Activated CD4-positive, alpha-beta memory T cell treated with anti-CD3 and anti-CD28 coated beads for 36 hours (primary cell): ENCODE data around the gene MARVELD1. TPM values are rescaled to one million over a fixed set of nuclear protein-coding genes. Genes with fewer than 3 reads are reported as not detected.

Experiments
- CTCF ChIA-PET: fragments of 350-600 bp; sonication (Branson Sonifier 250); formaldehyde crosslinking; loops from one replicate; lab custom pipeline; 2021; ENCODE audit warnings: antibody characterized with exemption, inconsistent platforms; lab: Charles Lee
- POLR2A ChIA-PET: fragments of 350-600 bp; sonication (Branson Sonifier 250); formaldehyde crosslinking; loops from one replicate; lab custom pipeline; 2021; ENCODE audit warnings: antibody characterized with exemption; lab: Charles Lee
- DNase-seq: peaks from one replicate; pipeline ENCODE4 v3.0.0-alpha.2; 2020
- H3K27ac Mint-ChIP-seq: one replicate; pipeline ENCODE4 v1.8.0; 2021; ENCODE audit warnings: mixed read lengths
- H3K27me3 Mint-ChIP-seq: one replicate; pipeline ENCODE4 v1.8.0; 2021; ENCODE audit warnings: mixed read lengths
- H3K36me3 Mint-ChIP-seq: one replicate; pipeline ENCODE4 v1.8.0; 2021; ENCODE audit warnings: mixed read lengths
- H3K4me1 Mint-ChIP-seq: one replicate; pipeline ENCODE4 v1.8.0; 2021; ENCODE audit warnings: low read depth, mixed read lengths
- H3K4me3 Mint-ChIP-seq: one replicate; pipeline ENCODE4 v1.8.0; 2021; ENCODE audit warnings: mild to moderate bottlenecking, mixed read lengths
- H3K9me3 Mint-ChIP-seq: one replicate; pipeline ENCODE4 v1.8.0; 2021; ENCODE audit warnings: mixed read lengths
- intact Hi-C: fragments of 100-400 bp; cut with micrococcal nuclease; formaldehyde crosslinking; loops from one replicate; pipeline ENCODE4 v1.15.1; 2023
- total RNA-seq, 2 experiments: library from RNA; stranded (reverse); gene quantifications; one replicate each; pipeline ENCODE4 v1.2.3, GENCODE V29; 2021

Gene MARVELD1
- total RNA-seq, 2 experiments from 2014 or later: 2.9 to 4.0 TPM

DNA sequence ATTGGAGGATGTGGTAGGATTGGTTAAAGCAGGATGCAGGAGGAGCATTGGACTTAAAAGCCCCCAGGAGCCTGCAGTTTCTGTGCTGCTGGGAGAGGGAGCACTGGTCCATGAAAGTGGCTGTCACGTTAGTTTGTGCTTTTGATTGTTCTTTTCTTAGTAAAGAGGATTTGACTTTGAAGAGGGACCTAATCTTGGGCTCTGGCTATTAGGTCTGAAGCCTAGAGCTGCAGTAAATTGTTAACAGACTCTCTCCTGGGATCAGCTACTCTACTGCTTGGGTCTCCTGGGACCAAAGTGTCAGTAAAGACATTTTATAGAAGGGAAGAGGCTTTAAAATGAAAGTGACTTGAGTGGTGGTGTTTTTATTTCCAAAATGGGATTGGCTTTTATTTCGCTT is 27.1 kb downstream of the MARVELD1 start:
- DNase-seq: no peak
- ChIA-PET CTCF (interaction anchor here (1.1 kb wide), 1 partner anchor 39 kb away, joined by 3 read pairs; no protein-coding TSS in a partner anchor), POLR2A (no interaction called here)
- no peaks in the 10 kb centered on the region for H3K27me3 Mint-ChIP-seq
- peaks cover 49% of the 10 kb centered on the region for H3K4me1 Mint-ChIP-seq
- H3K27ac Mint-ChIP-seq: no peak overlapping the region
- H3K36me3 Mint-ChIP-seq: peaks cover 38% of the 10 kb centered on the region
- H3K9me3 Mint-ChIP-seq: no peaks in the 10 kb centered on the region
- H3K4me3 Mint-ChIP-seq: no peak overlapping the region
- intact Hi-C loops: no loop called here

GRCh38 chr10:97743169-97743943 is 29.8 kb downstream of the MARVELD1 start:
- ChIA-PET POLR2A (no interaction called here), CTCF (interaction anchor here (0.7 to 1.4 kb wide), 5 partner anchors 9 to 42 kb away, joined by 3 to 4 read pairs (median 3); partner anchors contain the start of gene SFRP5)
- Mint-ChIP-seq H3K4me1 (peaks cover 31% of the 10 kb centered on the region), H3K4me3 (no peak overlapping the region), H3K27ac (no peak overlapping the region), H3K27me3 (no peaks in the 10 kb centered on the region), H3K36me3 (peaks cover 42% of the 10 kb centered on the region), H3K9me3 (no peaks in the 10 kb centered on the region)
- intact Hi-C loops: no loop called here
- DNase-seq: no peak

GRCh38 chr10:97744405-97745035 is 31.0 kb downstream of the MARVELD1 start:
- Mint-ChIP-seq H3K27ac (no peak overlapping the region), H3K9me3 (no peaks in the 10 kb centered on the region), H3K36me3 (peaks cover 44% of the 10 kb centered on the region), H3K27me3 (no peaks in the 10 kb centered on the region), H3K4me3 (no peak overlapping the region), H3K4me1 (peaks cover 25% of the 10 kb centered on the region)
- ChIA-PET CTCF (interaction anchor here (0.9 to 1.4 kb wide), 5 partner anchors 10 to 43 kb away, joined by 3 to 6 read pairs (median 4); no protein-coding TSS in a partner anchor), POLR2A (no interaction called here)
- DNase-seq: no peak
- intact Hi-C loops: no loop called here

- ChIA-PET POLR2A (no interaction called here), CTCF (interaction anchor here (0.7 to 0.9 kb wide), 3 partner anchors 10 to 120 kb away, joined by 3 to 4 read pairs (median 3); no protein-coding TSS in a partner anchor)
- peaks cover 6% of the 10 kb centered on the region for H3K4me1 Mint-ChIP-seq
- DNase-seq: no peak
- H3K4me3 Mint-ChIP-seq: no peak overlapping the region
- intact Hi-C loops: no loop called here
- H3K27me3 Mint-ChIP-seq: no peaks in the 10 kb centered on the region
- no peaks in the 10 kb centered on the region for H3K9me3 Mint-ChIP-seq
- H3K36me3 Mint-ChIP-seq: peaks cover 46% of the 10 kb centered on the region
- no peak overlapping the region for H3K27ac Mint-ChIP-seq
Measured at GRCh38 chr10:97747573-97747972, 34.0 kb downstream of the MARVELD1 start.

- POLR2A ChIA-PET: no interaction called here
- no peak overlapping the region for H3K27ac Mint-ChIP-seq
Measured at GRCh38 chr10:97748116-97748515, 34.6 kb downstream of the MARVELD1 start.

DNA sequence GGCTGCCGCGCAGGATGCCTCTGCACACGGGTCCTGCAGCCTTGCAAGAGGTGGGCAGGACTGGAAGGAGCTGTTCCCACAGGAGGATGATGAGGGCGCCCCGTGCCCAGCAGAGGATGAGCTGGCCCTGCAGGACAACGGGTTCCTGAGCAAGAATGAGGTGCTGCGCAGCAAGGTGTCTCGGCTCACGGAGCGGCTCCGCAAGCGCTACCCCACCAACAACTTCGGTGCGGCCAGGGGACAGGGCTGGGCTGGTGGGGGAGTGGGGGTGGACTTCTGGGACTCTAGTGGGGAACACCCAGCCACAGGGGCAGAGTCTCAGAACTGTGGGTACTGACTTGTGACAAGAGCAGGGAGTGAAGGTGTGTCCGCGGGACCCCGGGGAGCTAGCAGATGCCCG is 39.4 kb downstream of the MARVELD1 start:
- Mint-ChIP-seq H3K9me3 (no peaks in the 10 kb centered on the region), H3K4me1 (no peaks in the 10 kb centered on the region), H3K27ac (no peak overlapping the region), H3K36me3 (peaks cover 51% of the 10 kb centered on the region), H3K27me3 (no peaks in the 10 kb centered on the region), H3K4me3 (no peak overlapping the region)
- POLR2A ChIA-PET: no interaction called here
- CTCF ChIA-PET: interaction anchor here (1.1 kb wide), 2 partner anchors 52 to 116 kb away, joined by 3 read pairs; no protein-coding TSS in a partner anchor
- DNase-seq: no peak
- intact Hi-C loops: no loop called here

More at GRCh38 chr10:97748116-97748515, 34.6 kb downstream of the MARVELD1 start:
- H3K4me1 Mint-ChIP-seq: peaks cover 4% of the 10 kb centered on the region
- no peak overlapping the region for H3K4me3 Mint-ChIP-seq
- no peaks in the 10 kb centered on the region for H3K27me3 Mint-ChIP-seq
- H3K9me3 Mint-ChIP-seq: no peaks in the 10 kb centered on the region
- intact Hi-C loops: no loop called here
- no peak for DNase-seq
- peaks cover 50% of the 10 kb centered on the region for H3K36me3 Mint-ChIP-seq
- CTCF ChIA-PET: interaction anchor here (0.7 kb wide), 2 partner anchors 10 to 120 kb away, joined by 3 read pairs; no protein-coding TSS in a partner anchor

DNA sequence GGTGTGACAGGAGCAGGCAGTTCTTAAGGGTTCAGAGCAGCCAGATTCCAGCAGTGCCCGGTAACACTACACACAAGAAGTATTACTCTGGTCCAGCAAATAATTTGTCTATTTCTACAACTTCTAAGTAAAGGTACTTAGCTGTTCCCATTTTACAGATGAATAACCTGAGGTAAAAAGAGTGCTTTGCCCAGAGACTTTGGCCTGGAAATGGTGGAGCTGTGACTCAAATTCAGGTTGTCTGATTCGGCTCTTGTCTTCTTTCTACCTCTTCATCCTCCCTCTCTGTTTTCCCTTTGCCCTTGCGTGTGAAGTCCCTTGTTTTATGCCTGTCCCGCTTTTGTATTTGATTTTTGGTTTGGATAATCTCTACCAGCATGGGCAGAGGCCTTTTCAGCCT is 41.2 kb downstream of the MARVELD1 start:
- Mint-ChIP-seq H3K9me3 (no peaks in the 10 kb centered on the region), H3K27ac (no peak overlapping the region), H3K27me3 (no peaks in the 10 kb centered on the region), H3K36me3 (peaks cover 43% of the 10 kb centered on the region), H3K4me3 (no peak overlapping the region), H3K4me1 (no peaks in the 10 kb centered on the region)
- intact Hi-C loops: no loop called here
- ChIA-PET POLR2A (no interaction called here), CTCF (interaction anchor here (1.5 to 1.6 kb wide), 2 partner anchors 10 to 53 kb away, joined by 3 to 6 read pairs; no protein-coding TSS in a partner anchor)
- no peak for DNase-seq

- CTCF ChIA-PET: interaction anchor here (1.5 to 1.6 kb wide), 3 partner anchors 11 to 114 kb away, joined by 3 to 6 read pairs (median 5); no protein-coding TSS in a partner anchor
- Mint-ChIP-seq H3K4me3 (no peak overlapping the region), H3K9me3 (no peaks in the 10 kb centered on the region), H3K36me3 (peaks cover 44% of the 10 kb centered on the region), H3K27me3 (no peaks in the 10 kb centered on the region), H3K4me1 (no peaks in the 10 kb centered on the region), H3K27ac (no peak overlapping the region)
- DNase-seq: no peak
- intact Hi-C loops: no loop called here
- POLR2A ChIA-PET: no interaction called here
Measured at GRCh38 chr10:97755718-97756117, 42.2 kb downstream of the MARVELD1 start.

DNA sequence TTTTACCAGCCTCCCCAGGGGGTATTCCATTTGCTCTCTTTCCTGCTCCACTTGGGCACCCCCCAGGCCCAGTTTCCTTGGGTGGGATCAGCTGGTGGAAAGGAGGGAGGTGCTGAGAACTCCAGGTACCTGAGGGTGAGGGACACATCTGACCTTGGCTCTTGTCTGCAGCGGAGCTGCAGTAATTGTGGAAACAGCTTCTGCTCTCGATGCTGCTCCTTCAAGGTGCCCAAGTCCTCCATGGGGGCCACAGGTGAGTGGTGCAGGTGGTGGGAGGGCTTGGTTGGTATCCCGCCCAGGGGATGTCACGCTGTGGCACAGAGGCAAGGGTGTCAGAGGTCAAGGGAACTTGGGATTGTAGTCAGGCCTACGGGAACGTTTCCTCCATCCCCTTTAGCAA is 43.9 kb downstream of the MARVELD1 start:
- intact Hi-C loops: no loop called here
- Mint-ChIP-seq H3K4me1 (no peaks in the 10 kb centered on the region), H3K27ac (no peak overlapping the region), H3K36me3 (peaks cover 42% of the 10 kb centered on the region), H3K4me3 (no peak overlapping the region), H3K9me3 (no peaks in the 10 kb centered on the region), H3K27me3 (no peaks in the 10 kb centered on the region)
- ChIA-PET POLR2A (no interaction called here), CTCF (interaction anchor here (1.0 to 1.2 kb wide), 2 partner anchors 10 to 111 kb away, joined by 3 to 4 read pairs; no protein-coding TSS in a partner anchor)
- DNase-seq: no peak

- CTCF ChIA-PET: interaction anchor here (0.6 to 1.7 kb wide), 3 partner anchors 93 to 111 kb away, joined by 3 to 6 read pairs (median 4); no protein-coding TSS in a partner anchor
- H3K27me3 Mint-ChIP-seq: no peaks in the 10 kb centered on the region
- POLR2A ChIA-PET: no interaction called here
- H3K4me3 Mint-ChIP-seq: no peak overlapping the region
- peak; percentile 58 for DNase-seq
- H3K27ac Mint-ChIP-seq: no peak overlapping the region
- no peaks in the 10 kb centered on the region for H3K9me3 Mint-ChIP-seq
- H3K4me1 Mint-ChIP-seq: no peaks in the 10 kb centered on the region
- intact Hi-C loops: loop anchor here (1.0 kb wide), 1 partner anchor 110 kb away; no protein-coding TSS in a partner anchor
- H3K36me3 Mint-ChIP-seq: peaks cover 29% of the 10 kb centered on the region
Measured at GRCh38 chr10:97759158-97759887, 45.8 kb downstream of the MARVELD1 start.

GRCh38 chr10:97759946-97760345 is 46.4 kb downstream of the MARVELD1 start:
- POLR2A ChIA-PET: no interaction called here
- no peaks in the 10 kb centered on the region for H3K27me3 Mint-ChIP-seq
- intact Hi-C loops: loop anchor here (1.0 kb wide), 1 partner anchor 109 kb away; no protein-coding TSS in a partner anchor
- DNase-seq: no peak
- H3K27ac Mint-ChIP-seq: no peak overlapping the region
- CTCF ChIA-PET: interaction anchor here (0.6 to 1.7 kb wide), 3 partner anchors 92 to 110 kb away, joined by 3 to 6 read pairs (median 4); no protein-coding TSS in a partner anchor
- H3K9me3 Mint-ChIP-seq: no peaks in the 10 kb centered on the region
- no peaks in the 10 kb centered on the region for H3K4me1 Mint-ChIP-seq
- peaks cover 24% of the 10 kb centered on the region for H3K36me3 Mint-ChIP-seq
- no peak overlapping the region for H3K4me3 Mint-ChIP-seq
